HG03060 (cell line): ENCODE measurements around the gene ERICH2.
"Not testable (repeated sequence)": the region's sequence is repeated elsewhere in the genome, so short reads cannot be mapped to it uniquely, and the experiment has no call there.

Source experiments
- ATAC-seq: cut with Tn5 transposase; IDR thresholded peaks from one replicate; pipeline ENCODE4 v1.9.1; 2021; ENCODE audit warnings: low read depth, moderate number of reproducible peaks; ENCODE audit not compliant: unreplicated experiment

The ERICH2 gene, protein sequence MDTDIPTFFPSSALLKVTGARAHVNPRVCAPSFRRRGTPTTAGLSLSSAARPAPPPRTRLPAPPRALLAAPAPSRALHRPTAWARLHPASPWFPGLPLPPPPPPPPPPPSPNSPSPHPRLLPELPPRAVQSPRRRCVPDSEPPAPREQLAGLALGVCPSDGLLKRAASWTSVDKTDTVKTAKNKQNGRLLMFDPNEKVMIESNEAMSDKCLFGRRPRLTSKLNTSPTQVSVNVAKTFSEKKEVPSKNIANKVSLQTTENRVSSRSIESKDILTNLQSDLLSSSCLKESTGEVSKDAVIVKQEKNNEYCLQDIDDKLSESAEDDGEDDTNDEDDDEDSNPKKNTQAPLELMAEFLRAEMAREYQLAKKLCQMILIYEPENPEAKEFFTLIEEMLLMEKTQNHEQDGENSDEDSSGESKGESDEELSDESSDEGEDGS

GRCh38 chr2:170770008-170770605 is at the start of gene ERICH2:
TSS of gene ERICH2 (plus strand) at chr2:170770378. CDS start at chr2:170770682, 304 bp downstream.
- ATAC-seq = no peak

GRCh38 chr2:170721678-170722077 is 48.5 kb upstream of the ERICH2 start:
- ATAC-seq = no peak

DNA sequence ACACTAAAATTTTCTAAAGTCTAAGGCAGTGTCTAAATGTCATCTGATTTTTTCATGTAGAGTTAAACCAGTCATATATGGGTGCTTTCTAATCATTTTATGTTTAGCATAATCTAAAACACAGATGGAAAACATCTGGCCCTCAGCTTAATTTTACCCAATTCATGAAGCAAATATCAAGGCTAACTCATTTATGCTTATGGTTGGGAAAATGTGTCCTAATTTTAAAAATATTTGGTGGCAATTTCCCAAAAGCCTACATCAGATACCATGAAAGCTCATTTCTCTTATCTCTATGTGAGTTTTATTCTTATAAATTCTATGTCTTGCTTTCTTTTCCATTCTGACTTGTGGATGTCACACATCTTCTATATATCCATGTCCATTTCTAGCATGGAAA is 47.9 kb upstream of the ERICH2 start:
- no peak for ATAC-seq

DNA sequence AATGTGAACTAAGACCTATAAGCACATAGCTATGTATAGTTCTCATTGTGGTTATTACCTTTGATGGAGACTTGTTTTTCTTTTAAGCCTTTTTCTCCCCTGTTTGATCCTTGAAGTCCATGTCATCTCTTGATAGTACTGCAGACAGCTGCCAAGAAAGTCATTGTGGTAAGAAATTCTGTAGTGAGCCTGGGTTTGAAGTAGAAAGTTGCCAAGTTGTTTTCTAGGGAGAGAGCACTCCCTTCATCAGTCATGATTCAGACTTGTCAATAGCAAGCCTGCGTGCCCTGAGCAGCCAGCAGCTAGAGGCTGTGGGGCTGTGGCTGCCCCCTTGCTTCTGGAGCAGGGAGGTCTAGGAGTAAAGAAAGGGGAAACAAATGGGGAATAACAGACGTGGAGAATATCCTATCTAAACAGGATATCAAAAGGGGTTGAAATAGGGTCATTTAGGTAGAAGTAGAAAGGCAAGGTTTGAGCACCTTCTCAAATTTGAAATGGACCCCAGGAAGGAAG is 46.7 kb upstream of the ERICH2 start:
- no peak for ATAC-seq

DNA sequence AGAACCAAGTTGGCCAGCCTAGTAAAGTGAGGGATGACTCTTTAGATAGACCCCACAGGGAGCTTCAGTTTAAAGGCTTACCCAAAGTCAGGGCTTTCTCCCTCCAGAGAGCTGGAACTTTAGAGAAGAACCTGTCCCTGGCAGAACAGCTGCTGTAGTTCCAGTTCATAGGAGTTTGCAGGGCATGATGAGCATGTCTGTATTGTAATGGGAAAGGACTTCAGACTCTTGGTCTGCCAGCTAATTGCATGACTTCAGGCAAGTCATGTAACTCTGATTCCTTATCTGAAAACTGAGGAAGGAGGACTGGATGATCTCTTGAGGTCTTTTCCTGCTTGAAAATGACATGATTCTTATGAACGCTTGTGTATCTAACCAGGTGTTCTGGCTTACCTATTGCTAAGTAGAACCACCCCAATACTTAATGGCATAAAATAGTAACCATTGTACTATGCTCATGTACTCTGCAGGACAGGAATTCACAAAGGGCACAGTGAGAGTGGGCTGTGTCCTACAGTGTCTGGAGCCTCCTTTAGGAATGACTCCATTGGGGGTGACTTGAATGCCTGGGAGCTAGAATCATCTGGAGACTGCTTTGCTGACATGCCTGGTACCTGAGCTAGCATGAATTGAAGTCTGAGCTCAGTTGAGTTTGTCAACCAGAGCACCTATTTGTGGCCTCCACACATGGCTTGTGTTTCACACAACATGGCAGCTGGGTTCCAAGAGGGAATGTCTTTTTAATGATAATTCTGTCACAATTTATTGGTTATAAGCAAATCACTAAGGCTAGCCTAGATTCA is 36.2 kb upstream of the ERICH2 start:
- no peak for ATAC-seq

DNA sequence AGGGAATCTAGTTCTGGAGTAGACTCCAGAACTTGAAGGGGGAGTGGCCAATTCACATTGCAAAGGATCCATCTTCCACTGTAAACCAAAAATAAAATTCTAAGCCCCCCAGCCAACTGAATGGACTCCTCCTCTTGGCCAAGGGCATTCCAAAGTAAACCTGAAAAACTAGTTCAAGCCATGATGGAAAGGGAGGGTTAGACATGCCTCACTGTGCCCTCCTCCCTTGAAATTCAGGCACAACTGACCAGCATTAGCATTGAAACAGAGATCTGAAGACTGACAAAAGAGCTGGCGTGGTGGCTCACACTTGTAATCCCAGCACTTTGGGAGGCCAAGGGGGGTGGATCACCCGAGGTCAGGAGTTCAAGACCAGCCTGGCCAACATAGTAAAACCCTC is 35.6 kb upstream of the ERICH2 start:
- not testable (repeated sequence) for ATAC-seq

- no peak for ATAC-seq
These were observed 33.5 kb upstream of the ERICH2 start for GRCh38 chr2:170736628-170737027.

- ATAC-seq = no peak
These were observed 32.8 kb upstream of the ERICH2 start for GRCh38 chr2:170737406-170737805.

- no peak for ATAC-seq
These were observed 32.4 kb upstream of the ERICH2 start for GRCh38 chr2:170737821-170738220.

GRCh38 chr2:170739048-170739447 is 31.1 kb upstream of the ERICH2 start:
- no peak for ATAC-seq

DNA sequence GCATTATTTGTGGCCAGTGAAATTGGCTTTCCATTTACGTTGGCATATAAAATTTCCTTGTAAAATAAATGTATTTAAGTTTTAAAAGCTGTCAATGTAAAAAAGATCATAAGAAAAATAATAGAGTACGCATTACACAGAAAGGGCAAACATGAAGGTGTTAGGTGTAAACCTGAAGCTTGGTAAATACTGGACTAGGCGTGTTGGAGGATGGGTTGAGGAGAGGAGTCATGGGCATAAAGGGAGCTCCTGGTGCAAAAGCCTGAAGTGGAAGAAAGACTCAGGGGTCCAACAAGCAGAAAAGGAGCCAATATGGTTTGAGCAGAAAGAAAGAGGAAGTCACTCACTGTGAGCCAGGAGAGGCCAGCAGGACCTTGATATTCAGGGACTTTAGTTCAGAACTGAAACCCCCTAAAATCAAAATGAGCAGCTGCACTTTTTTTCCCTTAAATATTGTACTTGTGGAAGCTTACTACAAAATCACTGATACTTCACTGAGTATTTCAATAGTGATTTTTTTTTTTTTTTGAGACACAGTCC is 30.6 kb upstream of the ERICH2 start:
- no peak for ATAC-seq

DNA sequence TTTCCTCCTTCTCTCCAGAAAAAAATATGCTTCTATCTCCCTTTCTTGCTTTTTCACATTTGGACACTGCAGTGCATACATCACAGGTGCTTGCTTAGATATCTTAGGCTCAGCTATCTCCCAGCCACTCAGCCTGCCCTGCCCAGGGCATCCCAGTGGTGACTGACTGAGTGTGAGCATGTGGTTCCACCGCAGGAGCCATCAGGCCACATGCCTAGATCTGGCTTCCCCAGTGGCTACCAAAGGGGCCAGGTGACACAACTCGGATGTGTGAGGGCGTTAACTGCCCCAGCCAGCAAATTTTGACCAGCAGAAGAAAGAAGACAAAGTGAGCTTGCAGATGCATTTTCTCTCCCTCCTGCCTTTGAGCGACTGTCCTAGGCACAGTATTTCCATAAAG is 29.5 kb upstream of the ERICH2 start:
- no peak for ATAC-seq

- ATAC-seq = no peak
These were observed 28.2 kb upstream of the ERICH2 start for GRCh38 chr2:170742000-170742399.

GRCh38 chr2:170742896-170743529 is 27.2 kb upstream of the ERICH2 start:
- ATAC-seq = no peak

GRCh38 chr2:170743530-170744239 is 26.5 kb upstream of the ERICH2 start:
- no peak for ATAC-seq

DNA sequence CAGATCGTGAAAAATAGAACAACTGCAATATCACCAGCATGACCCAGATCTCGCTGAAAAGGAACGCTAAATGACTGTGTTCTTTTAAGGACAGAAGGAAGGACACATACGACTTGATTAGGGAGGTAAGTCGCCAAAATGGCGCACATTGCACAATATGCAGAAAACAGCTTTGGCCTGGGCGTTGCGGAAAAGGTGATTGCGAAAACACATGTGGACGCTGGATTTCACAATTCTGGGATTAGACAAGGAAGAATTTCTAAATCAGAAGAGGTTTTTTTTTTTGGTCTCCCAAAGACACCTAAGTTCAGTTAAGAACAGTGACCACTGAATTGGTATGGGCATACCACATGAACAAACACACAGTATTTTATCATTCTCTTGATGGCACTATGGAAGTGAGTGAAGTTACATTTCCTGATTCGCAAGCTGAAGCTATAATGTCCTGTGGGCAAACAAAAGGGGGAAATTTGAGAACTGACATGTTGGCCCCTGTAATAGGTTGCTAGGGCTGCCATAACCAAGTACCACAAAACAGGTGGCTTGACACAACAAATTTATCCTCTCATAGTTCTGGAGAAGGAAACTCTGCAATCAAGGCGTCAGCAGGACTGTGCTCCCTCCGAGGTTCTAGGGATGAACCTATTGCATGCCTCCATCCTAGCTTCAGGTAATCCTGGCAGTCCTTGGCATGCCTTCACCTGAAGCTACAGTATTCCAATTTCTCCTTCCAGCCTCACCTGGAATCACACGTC is 25.8 kb upstream of the ERICH2 start:
- ATAC-seq = no peak

DNA sequence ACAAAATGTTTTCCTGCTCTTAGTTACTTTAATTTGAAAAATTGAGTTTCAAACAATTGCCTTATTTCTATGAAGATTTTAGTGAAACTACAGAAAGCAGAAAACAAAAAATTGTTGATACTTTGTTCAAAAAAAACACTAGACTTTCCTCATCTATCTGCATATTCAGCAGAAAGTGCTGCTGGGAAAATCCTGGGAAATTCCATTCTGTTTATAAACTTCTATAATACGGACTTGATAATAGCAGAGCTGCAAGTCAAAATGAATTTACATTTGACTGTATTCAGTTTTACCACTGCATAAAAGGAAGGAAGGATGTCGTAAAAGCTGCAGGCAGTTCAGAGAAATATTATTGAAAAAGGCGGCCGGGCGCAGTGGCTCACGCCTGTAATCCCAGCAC is 24.9 kb upstream of the ERICH2 start:
- ATAC-seq = no peak

GRCh38 chr2:170747921-170748320 is 22.3 kb upstream of the ERICH2 start:
- no peak for ATAC-seq

DNA sequence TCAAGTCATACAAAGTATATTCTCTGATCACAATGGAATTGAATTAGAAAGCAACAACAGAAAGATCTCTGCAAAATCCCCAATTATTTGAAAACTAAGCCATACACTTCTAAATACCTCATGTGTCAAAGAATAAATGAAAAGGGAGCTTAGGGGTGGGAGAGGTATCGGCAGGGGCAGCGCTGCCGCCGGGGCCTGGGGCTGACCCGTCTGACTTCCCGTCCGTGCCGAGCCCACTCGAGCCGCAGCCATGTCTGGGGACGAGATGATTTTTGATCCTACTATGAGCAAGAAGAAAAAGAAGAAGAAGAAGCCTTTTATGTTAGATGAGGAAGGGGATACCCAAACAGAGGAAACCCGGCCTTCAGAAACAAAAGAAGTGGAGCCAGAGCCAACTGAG is 18.6 kb upstream of the ERICH2 start:
- not testable (repeated sequence) for ATAC-seq
